Mesothelial cell of epicardium (in vitro differentiated cells): ENCODE results near the gene NALCN. TPM values are rescaled to one million over a fixed set of nuclear protein-coding genes. Genes with fewer than 3 reads are reported as not detected.

ENCODE experiments used
- DNase-seq, 2 experiments: peaks; one replicate each; pipeline ENCODE4 v3.0.0; 2021; ENCODE audit warnings: low spot score in 2 of 2; ENCODE audit not compliant: unreplicated experiment in 2 of 2
- H3K27ac Mint-ChIP-seq: 2 replicates; pipeline ENCODE4 v1.8.0; 2021; ENCODE audit warnings: mixed read lengths
- H3K27me3 Mint-ChIP-seq: 2 replicates; pipeline ENCODE4 v1.8.0; 2021; ENCODE audit warnings: low read depth, mixed read lengths
- H3K36me3 Mint-ChIP-seq: 2 replicates; pipeline ENCODE4 v1.8.0; 2021; ENCODE audit warnings: mixed read lengths
- H3K4me1 Mint-ChIP-seq: 2 replicates; pipeline ENCODE4 v1.8.0; 2021; ENCODE audit warnings: mixed read lengths
- H3K4me3 Mint-ChIP-seq: 2 replicates; pipeline ENCODE4 v1.8.0; 2021; ENCODE audit warnings: mild to moderate bottlenecking, moderate library complexity, mixed read lengths
- H3K9me3 Mint-ChIP-seq: 2 replicates; pipeline ENCODE4 v1.8.0; 2021; ENCODE audit warnings: mixed read lengths
- total RNA-seq: library from RNA; stranded (reverse); gene quantifications from 3 replicates; pipeline ENCODE4 v1.2.1, GENCODE V29; 2021
- TF ChIP-seq, protein P1 (sequence below): fragments of 200-600 bp; sonication (generic); IDR thresholded peaks from one replicate; pipeline ENCODE4 v1.5.0; 2021; ENCODE audit warnings: antibody characterized with exemption; ENCODE audit not compliant: unreplicated experiment

The NALCN gene
- total RNA-seq, 1 donor from 2014 or later = 2.2 TPM

DNA sequence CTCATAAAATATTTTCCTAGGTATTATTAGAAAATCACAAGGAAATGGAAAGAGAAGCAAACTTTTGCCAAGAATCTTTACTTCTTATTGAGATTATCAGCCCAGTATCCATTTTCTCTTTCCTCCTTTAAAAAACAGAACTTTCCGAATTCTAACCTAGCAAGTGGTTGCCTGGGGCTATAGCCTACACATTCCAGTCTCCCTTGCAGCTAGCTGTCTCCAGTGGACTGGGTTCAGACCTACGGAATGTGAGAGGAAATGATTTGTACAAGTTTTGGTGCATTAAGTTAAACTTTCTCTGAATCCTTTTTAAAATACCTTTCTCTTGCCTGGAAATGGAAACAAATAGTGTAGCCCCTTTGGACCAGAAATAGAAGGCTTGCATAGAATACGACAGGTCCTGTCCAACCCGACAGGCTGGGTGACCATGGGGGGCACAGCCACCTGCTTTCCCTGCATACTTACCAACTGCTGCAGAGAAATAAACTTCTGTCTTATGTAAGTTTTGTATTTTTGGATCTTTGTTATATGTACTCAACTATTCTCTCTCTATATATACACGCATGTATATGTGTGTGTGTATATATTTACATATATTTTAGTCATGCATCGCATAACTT lies 185.9 kb downstream of the NALCN start:
- Mint-ChIP-seq H3K4me1 (no peaks in the 10 kb centered on the region), H3K4me3 (no peak overlapping the region), H3K9me3 (peaks cover 8% of the 10 kb centered on the region), H3K36me3 (no peaks in the 10 kb centered on the region), H3K27ac (no peak overlapping the region), H3K27me3 (no peaks in the 10 kb centered on the region)
- no peak for DNase-seq
- TF ChIP-seq, protein P1, sequence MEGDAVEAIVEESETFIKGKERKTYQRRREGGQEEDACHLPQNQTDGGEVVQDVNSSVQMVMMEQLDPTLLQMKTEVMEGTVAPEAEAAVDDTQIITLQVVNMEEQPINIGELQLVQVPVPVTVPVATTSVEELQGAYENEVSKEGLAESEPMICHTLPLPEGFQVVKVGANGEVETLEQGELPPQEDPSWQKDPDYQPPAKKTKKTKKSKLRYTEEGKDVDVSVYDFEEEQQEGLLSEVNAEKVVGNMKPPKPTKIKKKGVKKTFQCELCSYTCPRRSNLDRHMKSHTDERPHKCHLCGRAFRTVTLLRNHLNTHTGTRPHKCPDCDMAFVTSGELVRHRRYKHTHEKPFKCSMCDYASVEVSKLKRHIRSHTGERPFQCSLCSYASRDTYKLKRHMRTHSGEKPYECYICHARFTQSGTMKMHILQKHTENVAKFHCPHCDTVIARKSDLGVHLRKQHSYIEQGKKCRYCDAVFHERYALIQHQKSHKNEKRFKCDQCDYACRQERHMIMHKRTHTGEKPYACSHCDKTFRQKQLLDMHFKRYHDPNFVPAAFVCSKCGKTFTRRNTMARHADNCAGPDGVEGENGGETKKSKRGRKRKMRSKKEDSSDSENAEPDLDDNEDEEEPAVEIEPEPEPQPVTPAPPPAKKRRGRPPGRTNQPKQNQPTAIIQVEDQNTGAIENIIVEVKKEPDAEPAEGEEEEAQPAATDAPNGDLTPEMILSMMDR = no peak

DNA sequence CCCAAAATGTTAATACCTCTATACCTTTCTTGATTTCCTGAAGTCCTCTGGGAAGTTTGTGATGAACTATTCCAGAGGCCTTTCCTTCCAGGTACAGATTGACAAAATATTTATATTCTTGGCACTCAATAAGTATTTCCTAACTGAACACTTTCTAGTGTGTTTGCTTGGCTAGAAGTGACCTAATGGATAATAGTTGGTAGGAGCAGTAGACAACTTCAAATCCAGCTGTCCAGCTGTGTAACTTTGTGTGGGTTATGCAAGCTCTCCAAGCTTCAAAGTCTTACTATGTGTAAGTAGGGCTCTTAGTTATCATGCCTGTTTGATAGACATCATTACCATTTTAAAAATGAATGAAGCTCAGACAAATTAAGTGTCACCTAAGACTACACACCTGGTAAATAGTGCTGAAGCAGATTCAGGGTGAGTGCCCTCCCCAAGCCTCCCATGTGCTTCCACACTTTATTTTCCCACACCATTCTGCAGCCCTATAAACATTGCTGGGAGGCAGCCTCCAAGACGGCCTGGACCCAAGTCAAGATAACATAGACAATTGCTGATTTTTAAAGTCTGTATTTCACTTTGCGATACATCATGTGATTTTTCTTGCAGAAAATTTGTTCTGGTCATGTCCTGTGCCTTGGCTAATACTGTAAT lies 196.6 kb downstream of the NALCN start:
- DNase-seq = no peak
- Mint-ChIP-seq H3K27ac (no peak overlapping the region), H3K36me3 (no peaks in the 10 kb centered on the region), H3K4me1 (no peaks in the 10 kb centered on the region), H3K9me3 (no peaks in the 10 kb centered on the region), H3K4me3 (no peak overlapping the region), H3K27me3 (no peaks in the 10 kb centered on the region)
- TF ChIP-seq, protein P1 = no peak

GRCh38 chr13:101218484-101218883 lies 197.8 kb downstream of the NALCN start:
- TF ChIP-seq, protein P1 = no peak
- Mint-ChIP-seq H3K27me3 (no peaks in the 10 kb centered on the region), H3K9me3 (no peaks in the 10 kb centered on the region), H3K27ac (no peak overlapping the region), H3K36me3 (no peaks in the 10 kb centered on the region), H3K4me3 (no peak overlapping the region), H3K4me1 (no peaks in the 10 kb centered on the region)
- no peak for DNase-seq

DNA sequence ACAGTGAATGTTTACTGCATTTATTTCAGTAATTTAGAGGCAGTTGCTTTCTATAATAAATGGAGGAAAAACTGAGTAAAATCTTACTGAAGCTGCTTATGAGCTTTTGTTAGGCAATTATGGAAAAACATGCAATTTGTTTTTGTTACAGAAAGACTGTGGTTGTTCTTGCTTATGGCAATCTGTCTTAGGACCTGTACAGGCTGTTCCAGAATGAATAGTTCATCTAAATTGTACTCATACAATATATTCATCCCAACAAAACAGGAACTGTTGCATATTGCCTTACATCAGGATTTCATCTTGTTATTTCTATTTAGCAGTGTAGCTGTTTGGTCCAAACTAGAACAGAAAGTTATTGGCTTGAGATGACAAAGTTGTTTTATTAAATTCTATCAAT lies 199.2 kb downstream of the NALCN start:
- Mint-ChIP-seq H3K9me3 (peaks cover 5% of the 10 kb centered on the region), H3K4me1 (no peaks in the 10 kb centered on the region), H3K27ac (no peak overlapping the region), H3K27me3 (no peaks in the 10 kb centered on the region), H3K4me3 (no peak overlapping the region), H3K36me3 (no peaks in the 10 kb centered on the region)
- TF ChIP-seq, protein P1 = no peak
- DNase-seq = no peak

- Mint-ChIP-seq H3K36me3 (no peaks in the 10 kb centered on the region), H3K9me3 (peaks cover 6% of the 10 kb centered on the region), H3K4me3 (no peak overlapping the region), H3K27me3 (no peaks in the 10 kb centered on the region), H3K4me1 (no peaks in the 10 kb centered on the region), H3K27ac (no peak overlapping the region)
- DNase-seq = no peak
- TF ChIP-seq, protein P1 = no peak
Observed at GRCh38 chr13:101211261-101211660, 205.0 kb downstream of the NALCN start.
